GM21737 (cell line): ENCODE results near the gene TMEM185A.
"Not testable (repeated sequence)": the region's sequence is repeated elsewhere in the genome, so short reads cannot be mapped to it uniquely, and the experiment has no call there.

Experiments used
- ATAC-seq: cut with Tn5 transposase; IDR thresholded peaks from one replicate; pipeline ENCODE4 v1.9.1; 2021; ENCODE audit warnings: mild to moderate bottlenecking, moderate library complexity; ENCODE audit not compliant: unreplicated experiment

Gene TMEM185A

DNA sequence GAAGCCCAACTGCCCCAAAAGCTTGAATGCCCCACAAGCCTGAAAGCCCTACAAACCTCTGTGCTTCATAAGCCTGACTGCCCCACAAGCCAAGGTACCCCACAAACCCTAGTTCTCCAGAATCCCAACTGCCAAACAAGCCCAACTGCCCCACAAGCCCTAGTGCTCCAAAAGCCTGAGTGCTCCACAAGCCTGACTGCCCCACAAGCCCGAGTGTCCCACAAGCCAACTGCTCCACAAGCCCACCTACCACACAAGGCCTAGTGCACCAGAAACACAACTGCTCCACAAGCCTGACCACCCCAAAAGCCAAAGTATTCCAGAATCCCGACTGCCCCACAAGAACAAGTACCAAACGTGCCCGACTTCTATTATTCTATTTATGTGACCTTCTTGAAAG lies 68.2 kb downstream of the TMEM185A start:
- no peak for ATAC-seq

DNA sequence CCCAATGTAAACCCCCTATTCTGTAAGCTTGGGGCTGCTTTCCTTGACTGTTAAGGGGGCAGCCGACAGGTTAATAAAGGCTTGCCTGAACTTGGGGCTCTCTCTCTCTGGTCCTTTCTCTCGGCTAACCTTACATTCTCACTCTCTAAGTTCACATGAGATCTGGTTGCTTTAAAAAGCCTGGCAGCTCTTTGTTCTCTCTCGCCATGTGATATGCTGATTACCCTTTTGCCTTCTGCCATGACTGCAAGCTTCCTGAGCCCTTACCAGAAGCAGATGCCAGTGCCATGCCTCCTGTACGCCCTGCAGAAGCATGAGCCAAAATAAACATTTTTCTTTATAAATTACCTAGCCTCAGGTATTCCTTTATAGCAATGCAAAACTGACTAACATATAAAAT lies 76.3 kb downstream of the TMEM185A start:
- not testable (repeated sequence) for ATAC-seq

DNA sequence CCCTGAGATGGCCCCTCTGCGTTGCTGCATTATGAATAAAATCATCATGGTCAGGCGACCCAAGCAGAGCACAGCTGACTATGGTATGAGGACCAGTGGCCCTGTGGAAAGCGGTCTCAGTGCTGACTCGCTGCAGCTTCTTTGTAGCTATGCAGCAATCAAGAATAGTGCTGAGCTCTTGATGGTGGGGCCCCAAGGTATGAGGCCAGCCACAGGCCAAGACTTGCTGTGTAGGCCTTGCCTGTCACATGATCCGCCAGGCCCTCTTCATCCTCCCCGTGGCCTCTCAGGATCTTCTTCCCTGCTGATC lies 79.7 kb downstream of the TMEM185A start:
- peak; percentile 11 for ATAC-seq

DNA sequence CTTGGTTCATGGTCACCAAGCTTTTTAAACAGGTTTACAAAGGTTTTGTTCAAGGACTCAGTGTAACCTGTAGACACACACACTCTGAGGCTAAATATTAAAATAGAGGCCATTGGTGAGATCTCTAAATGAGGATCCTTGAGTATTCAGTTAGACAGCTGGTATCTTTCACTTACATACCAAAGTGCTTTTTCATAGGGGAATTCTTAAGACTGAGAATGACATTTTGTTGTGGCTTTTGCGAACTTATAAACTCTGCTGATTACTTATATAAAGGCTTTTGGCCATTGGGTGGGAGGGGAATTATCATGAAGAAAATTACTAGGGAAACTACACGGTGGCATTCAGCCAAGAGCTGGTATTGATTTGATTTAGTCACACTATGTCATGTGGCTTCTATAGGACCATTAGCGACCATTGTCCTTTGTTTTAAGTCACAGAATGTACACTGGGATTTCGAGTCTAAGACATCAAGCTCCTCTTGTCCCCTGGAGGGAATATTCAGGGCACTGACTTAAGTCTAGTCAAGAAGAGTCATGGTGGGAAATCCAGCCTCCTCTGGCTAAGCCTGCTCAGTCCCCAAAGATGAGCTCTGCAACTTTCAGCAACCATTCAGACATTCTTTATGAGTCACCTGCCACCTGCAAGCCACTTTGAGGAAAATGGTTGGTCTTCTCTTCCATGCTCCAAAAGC lies 80.2 kb downstream of the TMEM185A start:
- ATAC-seq, result peak; percentile 44

DNA sequence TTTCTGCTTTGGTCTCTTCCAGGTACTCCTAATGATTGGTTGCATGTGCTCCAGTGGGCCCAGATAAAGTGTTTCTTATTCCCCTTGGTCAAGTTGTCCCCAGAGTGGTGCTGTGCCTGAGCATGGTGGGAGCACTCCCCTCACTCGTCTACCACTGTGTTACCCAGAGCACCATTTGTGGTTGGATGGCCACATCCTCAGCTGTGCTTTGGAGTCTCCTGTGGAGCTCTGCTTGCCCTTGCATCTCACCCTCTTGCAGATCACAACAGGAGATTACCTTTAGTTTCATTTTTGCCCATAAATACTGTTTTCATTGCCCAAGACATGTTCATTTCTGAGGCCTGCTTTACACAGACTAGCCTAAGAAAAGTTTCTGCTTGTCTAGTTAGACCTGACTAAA lies 81.1 kb downstream of the TMEM185A start:
- ATAC-seq, result not testable (repeated sequence)

DNA sequence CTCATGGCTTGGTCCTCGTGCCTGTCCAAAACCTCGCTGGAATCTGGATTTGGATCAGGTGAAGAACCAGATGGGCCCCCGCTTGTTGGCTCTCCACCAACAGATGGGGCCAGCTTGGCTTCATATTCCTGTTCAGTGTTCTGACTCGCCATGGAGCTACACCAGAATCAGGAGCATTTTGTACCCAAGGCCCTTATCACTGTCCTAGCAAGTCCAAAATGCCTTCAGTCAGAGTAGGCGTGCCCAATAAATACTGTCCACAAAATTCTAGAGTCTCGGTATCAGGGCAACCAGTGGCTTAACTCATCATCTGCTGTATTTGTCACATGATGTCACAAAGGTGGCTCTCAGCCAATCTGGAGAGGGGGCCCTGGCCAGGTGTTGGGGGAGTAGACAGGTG lies 81.9 kb downstream of the TMEM185A start, which contains the start of gene HSFX3:
Gene HSFX3 (minus strand): TSS at position 224 of the 400 bp plus-strand sequence. CDS start 72 bp downstream, at position 152.
- ATAC-seq, result not testable (repeated sequence)

DNA sequence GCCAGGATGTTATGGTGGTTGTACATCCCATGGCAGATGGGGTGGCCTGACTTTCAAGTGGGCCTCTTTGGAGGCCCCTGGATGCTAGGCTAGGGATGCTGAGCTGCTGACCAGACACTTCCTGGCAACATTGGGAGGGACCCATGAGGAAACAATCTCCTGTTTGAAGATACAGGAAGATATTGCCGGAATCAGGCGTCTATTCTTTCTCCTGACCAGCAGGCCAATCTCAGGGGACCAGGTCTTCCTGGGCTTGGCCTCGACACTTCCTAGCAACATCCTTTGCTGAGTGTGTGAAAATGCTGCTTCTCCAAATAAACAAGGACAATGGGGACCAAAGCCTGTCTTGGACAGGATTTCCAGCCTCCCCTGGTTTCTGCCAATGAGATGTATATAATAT lies 83.8 kb downstream of the TMEM185A start:
- ATAC-seq, result not testable (repeated sequence)

DNA sequence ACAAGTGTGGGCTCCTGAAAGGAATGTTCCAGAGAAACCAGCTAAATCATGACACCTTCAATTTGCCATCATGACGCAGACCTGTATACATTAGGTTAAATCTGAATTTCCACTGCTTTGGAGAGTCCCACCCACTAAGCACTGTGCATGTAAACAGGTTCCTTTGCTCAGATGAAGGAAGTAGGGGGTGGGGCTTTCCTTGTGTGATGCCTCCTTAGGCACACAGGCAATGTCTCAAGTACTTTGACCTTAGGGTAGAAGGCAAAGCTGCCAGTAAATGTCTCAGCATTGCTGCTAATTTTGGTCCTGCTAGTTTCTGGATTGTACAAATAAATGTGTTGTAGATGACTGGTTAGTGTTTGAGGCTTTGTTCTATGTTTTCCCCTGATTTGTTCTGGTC lies 84.6 kb downstream of the TMEM185A start:
- ATAC-seq, result not testable (repeated sequence)
